Liver (tissue), 3 donors: Measurements from ENCODE around the gene LRP5.

Experiments used
- JUND ChIP-seq, 2 donors: IDR thresholded peaks; 2 replicates each; pipeline ENCODE4 v1.6.1; 2016; ENCODE audit warnings: antibody characterized with exemption in 2 of 2
- RAD21 ChIP-seq, 2 donors: IDR thresholded peaks; 2 replicates each; pipeline ENCODE4 v1.6.1; 2016; ENCODE audit warnings: antibody characterized with exemption in 2 of 2, mild to moderate bottlenecking in 2 of 2
- TAF1 ChIP-seq: conservative IDR thresholded peaks from 2 replicates; pipeline ENCODE4 v1.6.1; 2016; ENCODE audit warnings: antibody characterized with exemption, mild to moderate bottlenecking
- TF ChIP-seq, protein P1 (sequence below): fragments of 150-350 bp; IDR thresholded peaks from 2 replicates; pipeline ENCODE4 v1.5.1; 2017; ENCODE audit warnings: improper control_type of control experiment, low read depth, low read length; ENCODE audit not compliant: missing input control
- TF ChIP-seq, protein P2 (sequence below): IDR thresholded peaks from 2 replicates; pipeline ENCODE4 v1.6.1; 2016; ENCODE audit warnings: antibody characterized with exemption
- TF ChIP-seq, protein P3 (sequence below): IDR thresholded peaks from 2 replicates; pipeline ENCODE4 v1.6.1; 2016; ENCODE audit warnings: antibody characterized with exemption, mild to moderate bottlenecking
- donor health status: healthy.
- donor health status: healthy.

DNA sequence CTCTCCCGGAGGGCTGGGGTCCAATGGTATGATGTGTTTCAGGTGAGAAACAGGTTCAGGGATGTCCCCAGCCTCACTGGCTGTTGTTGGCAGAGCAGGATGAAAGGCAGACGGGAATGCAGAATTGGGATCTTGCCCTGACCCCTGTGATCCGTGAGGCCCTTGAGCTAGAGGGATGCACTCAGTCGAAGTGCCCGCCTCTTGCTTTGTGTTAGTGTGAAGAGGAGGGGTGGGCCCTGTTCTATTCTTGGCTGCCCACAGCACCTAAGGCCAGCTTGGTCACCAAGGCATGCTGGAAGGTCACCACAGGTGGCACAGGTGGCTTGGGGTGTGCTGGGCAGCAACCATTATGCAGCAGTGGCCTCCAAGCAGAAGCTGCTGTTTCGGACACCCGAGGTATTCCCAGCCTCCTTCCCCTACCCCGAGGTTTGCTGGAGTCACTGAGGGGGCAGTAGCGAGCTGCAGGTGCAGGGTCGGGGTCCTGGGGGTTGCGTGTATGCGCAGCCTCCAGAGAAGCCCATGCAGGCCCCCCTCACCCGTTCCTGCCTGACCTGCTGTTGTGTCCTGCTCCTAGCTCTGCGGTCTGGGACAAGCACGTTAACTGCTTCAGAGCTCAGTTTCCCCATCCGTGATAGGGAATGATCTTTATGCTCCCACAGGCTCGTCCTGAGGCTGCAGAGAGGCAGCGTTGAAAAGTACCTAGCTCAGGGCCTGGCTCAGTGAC, 13.0 kb downstream of the LRP5 start:
- TF ChIP-seq, protein P1, sequence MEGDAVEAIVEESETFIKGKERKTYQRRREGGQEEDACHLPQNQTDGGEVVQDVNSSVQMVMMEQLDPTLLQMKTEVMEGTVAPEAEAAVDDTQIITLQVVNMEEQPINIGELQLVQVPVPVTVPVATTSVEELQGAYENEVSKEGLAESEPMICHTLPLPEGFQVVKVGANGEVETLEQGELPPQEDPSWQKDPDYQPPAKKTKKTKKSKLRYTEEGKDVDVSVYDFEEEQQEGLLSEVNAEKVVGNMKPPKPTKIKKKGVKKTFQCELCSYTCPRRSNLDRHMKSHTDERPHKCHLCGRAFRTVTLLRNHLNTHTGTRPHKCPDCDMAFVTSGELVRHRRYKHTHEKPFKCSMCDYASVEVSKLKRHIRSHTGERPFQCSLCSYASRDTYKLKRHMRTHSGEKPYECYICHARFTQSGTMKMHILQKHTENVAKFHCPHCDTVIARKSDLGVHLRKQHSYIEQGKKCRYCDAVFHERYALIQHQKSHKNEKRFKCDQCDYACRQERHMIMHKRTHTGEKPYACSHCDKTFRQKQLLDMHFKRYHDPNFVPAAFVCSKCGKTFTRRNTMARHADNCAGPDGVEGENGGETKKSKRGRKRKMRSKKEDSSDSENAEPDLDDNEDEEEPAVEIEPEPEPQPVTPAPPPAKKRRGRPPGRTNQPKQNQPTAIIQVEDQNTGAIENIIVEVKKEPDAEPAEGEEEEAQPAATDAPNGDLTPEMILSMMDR: no peak
- TF ChIP-seq, protein P2, sequence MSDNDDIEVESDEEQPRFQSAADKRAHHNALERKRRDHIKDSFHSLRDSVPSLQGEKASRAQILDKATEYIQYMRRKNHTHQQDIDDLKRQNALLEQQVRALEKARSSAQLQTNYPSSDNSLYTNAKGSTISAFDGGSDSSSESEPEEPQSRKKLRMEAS: no peak
- TF ChIP-seq TAF1 (no peak), RAD21 (IDR thresholded peaks at IDR 0.05) (no peak), JUND (IDR thresholded peaks at IDR 0.05) (no peak)
- TF ChIP-seq, protein P3, sequence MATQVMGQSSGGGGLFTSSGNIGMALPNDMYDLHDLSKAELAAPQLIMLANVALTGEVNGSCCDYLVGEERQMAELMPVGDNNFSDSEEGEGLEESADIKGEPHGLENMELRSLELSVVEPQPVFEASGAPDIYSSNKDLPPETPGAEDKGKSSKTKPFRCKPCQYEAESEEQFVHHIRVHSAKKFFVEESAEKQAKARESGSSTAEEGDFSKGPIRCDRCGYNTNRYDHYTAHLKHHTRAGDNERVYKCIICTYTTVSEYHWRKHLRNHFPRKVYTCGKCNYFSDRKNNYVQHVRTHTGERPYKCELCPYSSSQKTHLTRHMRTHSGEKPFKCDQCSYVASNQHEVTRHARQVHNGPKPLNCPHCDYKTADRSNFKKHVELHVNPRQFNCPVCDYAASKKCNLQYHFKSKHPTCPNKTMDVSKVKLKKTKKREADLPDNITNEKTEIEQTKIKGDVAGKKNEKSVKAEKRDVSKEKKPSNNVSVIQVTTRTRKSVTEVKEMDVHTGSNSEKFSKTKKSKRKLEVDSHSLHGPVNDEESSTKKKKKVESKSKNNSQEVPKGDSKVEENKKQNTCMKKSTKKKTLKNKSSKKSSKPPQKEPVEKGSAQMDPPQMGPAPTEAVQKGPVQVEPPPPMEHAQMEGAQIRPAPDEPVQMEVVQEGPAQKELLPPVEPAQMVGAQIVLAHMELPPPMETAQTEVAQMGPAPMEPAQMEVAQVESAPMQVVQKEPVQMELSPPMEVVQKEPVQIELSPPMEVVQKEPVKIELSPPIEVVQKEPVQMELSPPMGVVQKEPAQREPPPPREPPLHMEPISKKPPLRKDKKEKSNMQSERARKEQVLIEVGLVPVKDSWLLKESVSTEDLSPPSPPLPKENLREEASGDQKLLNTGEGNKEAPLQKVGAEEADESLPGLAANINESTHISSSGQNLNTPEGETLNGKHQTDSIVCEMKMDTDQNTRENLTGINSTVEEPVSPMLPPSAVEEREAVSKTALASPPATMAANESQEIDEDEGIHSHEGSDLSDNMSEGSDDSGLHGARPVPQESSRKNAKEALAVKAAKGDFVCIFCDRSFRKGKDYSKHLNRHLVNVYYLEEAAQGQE: no peak
